A549 treated with DMSO at 1 μM for 4 hours (cell line): ENCODE measurements around the gene MIOX. TPM values are rescaled to one million over a fixed set of nuclear protein-coding genes. Genes with fewer than 3 reads are reported as not detected.

Experiments
- total RNA-seq: library from RNA; stranded (reverse); fragments of 200-300 nt; extraction: Qiagen RNA extraction; gene quantifications from 5 replicates; pipeline ENCODE4 v1.2.3, GENCODE V29; 2022; ENCODE audit warnings: low read depth

The MIOX gene
- 0.09 to 0.14 TPM in 2 of 5 replicates, not detected in the others for total RNA-seq

DNA sequence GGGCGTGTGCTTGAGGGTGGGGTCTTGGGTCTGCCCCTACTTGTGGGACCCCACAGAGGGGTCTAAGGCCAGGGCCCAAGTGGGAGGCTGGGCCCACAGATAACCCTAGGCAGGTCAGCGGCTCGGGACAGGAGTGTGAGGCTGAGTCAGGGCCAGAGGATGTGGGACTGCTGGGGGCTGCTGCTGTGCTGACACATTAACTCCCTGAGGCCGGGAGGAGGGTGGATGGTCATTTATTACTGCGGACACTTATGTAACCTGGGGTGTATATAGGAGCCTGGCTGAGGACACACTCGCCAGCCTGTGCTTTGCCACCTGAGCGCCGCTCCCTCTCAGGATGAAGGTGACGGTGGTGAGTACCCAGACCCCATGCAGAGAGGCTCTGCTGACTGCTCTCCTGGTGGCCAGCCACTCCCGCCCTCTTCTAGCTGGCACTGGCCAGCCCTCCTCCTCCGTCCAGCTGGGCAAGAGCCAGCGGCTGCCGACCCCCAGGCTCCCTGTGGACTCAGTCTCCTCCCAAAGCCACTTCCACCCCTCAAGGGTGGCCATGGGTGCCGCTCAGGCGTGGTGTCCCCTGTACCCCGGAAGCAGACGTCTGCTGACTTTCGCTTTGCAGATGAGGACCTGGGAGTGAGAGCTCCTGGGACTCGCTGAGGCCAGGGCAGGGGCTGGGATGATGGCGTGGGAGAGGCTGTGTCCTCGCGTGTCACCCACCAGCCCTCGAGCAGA lies at the start of gene MIOX:
Gene MIOX (plus strand): TSS at position 299 of the 729 bp plus-strand sequence. CDS start 39 bp downstream, at position 338.

DNA sequence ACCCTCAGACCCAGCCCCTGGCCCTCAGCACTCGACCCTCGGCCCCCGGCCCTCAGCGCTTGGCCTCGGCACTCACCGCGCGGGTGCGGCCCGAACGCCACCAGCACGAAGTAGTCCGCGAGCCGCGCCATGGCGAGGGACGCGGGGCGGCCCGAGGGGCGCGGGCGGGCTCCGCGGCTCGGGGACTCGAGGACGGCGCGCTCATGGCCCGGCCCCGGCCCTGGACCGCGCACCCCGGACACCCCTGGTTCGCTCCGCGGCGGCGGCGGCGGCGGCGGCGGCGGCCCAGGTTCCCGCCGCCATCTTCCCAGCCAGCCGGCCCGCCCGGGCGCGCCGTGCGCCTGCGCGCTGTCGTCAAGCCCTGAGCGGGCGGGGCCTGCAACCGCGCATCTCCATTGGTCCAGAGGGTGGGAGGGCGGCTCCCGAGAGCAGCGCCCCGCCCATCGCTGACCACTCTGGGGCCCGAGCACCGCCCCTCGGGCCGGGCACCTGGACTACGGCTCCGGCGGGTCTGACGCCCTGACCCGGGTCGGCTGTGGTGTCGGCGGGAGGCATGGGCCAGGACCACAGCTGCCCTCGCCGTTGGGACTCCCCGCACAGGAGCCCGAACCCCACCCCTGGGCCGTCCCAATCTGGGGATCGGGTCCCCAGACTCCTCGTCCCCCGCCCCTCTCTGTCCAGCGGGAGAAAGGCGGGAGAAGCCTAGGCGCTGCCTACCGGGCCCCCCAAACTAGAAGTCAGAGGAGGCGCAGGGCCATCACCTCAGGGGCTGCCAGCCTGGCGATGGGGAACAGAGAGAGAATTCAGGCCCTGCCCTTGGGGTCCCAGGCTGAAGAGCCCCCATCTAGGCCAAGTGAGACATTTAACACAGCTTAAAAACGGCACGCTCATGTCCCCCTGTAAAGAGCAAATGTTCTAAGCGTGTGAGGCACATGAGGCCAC lies 11.7 kb upstream of the MIOX start, which contains the start of gene SBF1:
Gene SBF1 (minus strand): TSS at position 326 of the 942 bp plus-strand sequence. CDS start 195 bp downstream, at position 131.

DNA sequence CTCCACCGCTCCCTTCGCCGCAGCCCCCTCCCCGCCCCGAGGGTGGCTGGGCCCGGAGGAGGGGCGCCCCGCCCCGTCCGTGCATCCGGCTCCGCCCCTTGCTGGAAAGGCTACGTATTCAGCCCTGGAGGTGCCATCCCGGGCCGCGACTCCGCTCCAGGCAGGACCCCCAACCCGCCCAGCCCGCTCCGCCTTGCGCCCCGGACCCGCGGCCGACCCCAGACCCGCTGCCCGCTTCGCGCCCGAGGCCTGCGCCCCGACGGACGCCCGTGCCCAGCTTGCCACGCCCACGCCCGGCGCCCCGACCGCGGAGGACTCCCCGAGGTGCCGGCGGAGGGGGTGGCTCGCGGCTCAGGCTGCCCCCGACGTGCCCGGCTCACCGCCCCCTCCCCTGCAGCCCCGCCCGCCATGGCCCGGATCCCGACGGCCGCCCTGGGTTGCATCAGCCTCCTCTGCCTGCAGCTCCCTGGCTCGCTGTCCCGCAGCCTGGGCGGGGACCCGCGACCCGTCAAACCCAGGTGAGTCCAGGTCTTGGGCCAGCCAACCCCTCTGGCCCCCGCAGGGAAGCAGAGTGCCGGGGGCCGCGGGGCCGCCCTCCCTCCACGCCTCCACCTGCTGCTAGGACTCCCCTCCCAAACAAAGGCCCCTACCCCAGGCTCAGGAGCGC lies 5.1 kb upstream of the MIOX start, which contains the start of gene ADM2:
Gene ADM2 (plus strand): TSS at position 104 of the 667 bp plus-strand sequence. CDS start 305 bp downstream, at position 409.

DNA sequence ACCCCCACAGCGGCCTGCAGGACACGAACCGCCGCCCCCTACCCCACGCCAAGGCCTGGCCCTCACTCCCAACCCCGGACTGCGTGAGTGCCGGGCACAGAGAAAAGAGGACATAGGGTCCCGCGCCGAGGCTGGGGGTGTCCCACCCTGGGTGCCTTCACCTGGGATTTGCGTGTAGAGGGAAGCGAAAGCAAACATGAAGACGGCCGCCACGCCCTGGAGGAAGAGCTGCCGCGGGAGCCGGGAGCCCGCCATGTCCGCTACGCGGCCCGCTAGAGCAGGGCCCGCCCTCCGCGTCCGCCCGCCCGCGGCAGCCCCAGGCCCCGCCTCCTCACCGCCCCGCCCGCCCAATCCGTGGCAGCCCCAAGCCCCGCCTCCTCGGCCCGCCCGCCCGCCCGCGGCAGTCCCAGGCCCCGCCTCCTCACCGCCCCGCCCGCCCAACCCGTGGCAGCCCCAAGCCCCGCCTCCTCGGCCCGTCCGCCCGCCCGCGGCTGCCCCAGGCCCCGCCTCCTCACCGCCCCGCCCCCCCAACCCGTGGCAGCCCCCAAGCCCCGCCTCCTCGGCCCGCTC lies 20.8 kb downstream of the MIOX start, which contains the start of gene LMF2:
Gene LMF2 (minus strand): TSS at position 282 of the 570 bp plus-strand sequence. CDS start 27 bp downstream, at position 255.

DNA sequence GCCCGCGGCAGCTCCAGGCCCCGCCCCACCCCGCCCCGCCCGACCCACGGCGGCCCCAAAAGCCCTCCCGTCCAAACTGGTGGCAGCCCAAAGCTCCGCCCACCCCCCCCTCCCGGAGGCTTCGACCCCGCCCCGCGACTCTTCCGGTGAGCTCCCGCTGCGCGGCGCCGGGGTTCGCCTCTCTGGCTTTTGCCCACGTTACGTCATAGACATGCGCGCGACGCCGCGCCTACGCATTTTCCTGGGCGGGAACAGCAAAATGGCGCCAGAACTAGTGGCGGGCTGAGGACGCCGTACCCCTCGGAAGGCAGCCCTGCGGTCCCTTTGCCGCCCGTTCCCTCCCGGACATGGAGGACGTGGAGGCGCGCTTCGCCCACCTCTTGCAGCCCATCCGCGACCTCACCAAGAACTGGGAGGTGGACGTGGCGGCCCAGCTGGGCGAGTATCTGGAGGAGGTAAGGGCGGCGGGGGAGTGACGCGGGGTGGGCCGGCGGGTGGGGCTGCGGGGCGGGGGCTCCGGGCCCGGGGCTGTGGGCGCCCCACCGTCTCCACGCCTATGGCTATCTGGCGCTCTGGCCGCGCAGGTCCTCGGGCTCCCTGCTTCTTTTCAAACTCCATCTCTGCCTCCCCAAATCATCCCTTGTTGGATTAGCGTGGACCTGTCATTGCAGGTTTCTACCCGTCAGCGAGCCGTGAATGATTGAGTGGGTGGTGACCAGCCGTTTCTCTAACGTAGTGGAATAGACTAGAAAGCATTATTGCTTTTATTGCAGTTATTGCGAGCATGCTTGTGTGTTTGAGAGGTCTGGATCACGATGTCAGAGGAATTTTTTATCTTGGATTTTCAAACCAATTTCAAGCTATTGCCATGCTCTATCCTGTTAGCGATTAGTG lies 21.6 kb downstream of the MIOX start, which contains the start of gene NCAPH2:
Gene NCAPH2 (plus strand): TSS at position 234 of the 894 bp plus-strand sequence. CDS start 114 bp downstream, at position 348.

DNA sequence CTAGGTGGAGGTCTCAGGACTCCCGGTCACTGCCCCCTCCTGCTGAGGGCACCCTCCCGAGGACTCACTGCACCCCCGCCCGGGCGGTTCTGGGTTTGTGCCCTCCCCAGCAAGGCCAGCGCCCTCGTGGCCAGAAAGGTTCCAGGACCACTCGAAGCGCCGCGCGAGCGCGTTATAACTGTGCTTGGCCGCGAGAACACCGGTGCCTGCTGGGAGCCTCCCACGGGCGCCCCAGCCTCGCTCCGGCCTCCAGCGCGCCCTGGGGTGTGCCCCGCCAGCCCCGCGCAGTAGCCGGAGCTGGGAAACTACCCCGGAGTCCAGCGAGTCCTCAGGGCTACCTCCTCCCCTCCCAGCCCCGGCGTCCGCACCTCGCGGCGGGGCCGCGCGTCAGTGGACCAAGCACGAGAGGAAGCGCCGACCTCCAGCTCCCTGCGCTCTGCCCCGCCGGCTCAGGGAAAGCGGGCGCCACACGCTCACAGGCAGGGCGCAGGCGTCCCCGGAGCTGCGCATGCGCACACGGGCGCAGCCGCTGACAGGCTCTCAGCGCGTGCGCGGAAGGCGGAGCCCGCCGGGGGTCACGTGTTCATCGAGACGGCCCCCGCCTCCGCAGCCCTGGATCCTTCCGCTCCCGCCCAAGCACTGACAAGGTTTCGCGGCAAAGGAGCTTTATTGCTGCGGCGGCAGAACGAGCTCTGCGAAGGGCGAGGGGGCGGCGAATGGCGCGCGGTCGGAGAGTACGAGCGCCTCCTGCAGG lies 38.6 kb downstream of the MIOX start, which contains the start of gene SCO2:
Gene SCO2 (minus strand): TSS at position 495 of the 754 bp plus-strand sequence. CDS start 1,187 bp downstream, outside the sequence.

DNA sequence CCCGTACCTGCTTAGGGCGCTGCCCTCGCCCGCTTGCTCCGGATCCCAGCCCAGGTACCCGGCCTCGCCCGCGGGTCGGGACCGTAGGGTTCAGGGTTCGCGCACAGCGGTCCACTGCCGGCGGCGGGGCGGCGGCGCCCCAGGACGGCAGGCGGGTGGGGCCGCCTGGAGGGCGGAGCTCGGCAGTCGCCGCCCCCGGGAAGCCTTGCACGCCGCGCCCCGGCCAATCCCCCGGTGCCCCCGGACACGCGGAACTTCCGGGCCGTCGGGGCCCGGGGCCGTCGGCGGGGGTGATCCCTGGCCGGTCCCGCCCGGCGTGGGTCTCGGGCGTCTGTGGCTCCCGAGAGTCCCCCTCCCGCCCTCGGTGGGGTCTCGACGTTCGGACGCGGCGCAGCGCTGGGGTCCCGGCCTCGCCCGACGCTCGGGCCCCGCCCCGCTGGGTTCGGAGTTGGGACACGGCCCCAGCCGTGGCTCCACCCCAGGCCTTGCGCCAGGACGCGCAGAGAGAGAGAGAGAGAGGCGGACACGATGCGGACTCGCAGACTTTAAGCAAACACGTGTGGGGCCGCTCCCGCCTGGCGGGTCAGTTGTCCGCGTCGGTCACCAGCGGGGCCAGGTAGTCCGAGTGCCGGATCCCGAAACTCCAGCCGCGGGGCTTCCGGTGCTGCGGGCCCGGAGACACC lies 43.4 kb downstream of the MIOX start, which contains the start of gene TYMP:
Gene TYMP (minus strand): TSS at position 116 of the 683 bp plus-strand sequence. CDS start 303 bp downstream, outside the sequence.

Other genes with a start within 250 kb of the MIOX start
- gene TUBGCP6, start 241.8 kb upstream of the MIOX start, total RNA-seq: 5.8 to 11.4 TPM (median 11.1 TPM) in 5 replicates
- 8.7 to 14.6 TPM (median 11.5 TPM) in 5 replicates for gene HDAC10, start 235.6 kb upstream of the MIOX start, total RNA-seq
- gene MAPK12, start 225.2 kb upstream of the MIOX start, total RNA-seq: 18.6 to 25.1 TPM (median 24.1 TPM) in 5 replicates
- gene MAPK11, start 216.5 kb upstream of the MIOX start, total RNA-seq: 4.8 to 7.2 TPM (median 6.6 TPM) in 5 replicates
- gene PLXNB2, start 179.2 kb upstream of the MIOX start, total RNA-seq: 94.9 to 120 TPM (median 119 TPM) in 5 replicates
- gene DENND6B, start 159.8 kb upstream of the MIOX start, total RNA-seq: 1.9 to 3.2 TPM (median 3.0 TPM) in 5 replicates
- gene PPP6R2, start 143.5 kb upstream of the MIOX start, total RNA-seq: 10.0 to 15.2 TPM (median 12.7 TPM) in 5 replicates
- 18.1 to 29.4 TPM (median 23.4 TPM) in 5 replicates for gene SBF1, start 11.8 kb upstream of the MIOX start, total RNA-seq
- gene ADM2, start 5.3 kb upstream of the MIOX start, total RNA-seq: 0.41 to 0.73 TPM (median 0.58 TPM) in 5 replicates
- 34.0 to 51.8 TPM (median 43.2 TPM) in 5 replicates for gene LMF2, start 20.8 kb downstream of the MIOX start, total RNA-seq
- gene NCAPH2, start 21.4 kb downstream of the MIOX start, total RNA-seq: 34.1 to 42.1 TPM (median 37.3 TPM) in 5 replicates
- 2.6 to 8.0 TPM (median 5.4 TPM) in 5 replicates for gene SCO2, start 38.7 kb downstream of the MIOX start, total RNA-seq
- 9.5 to 19.2 TPM (median 17.9 TPM) in 5 replicates for gene TYMP, start 43.2 kb downstream of the MIOX start, total RNA-seq
- gene KLHDC7B, start 59.0 kb downstream of the MIOX start, total RNA-seq: 0.02 to 0.05 TPM (median 0.05 TPM) in 3 of 5 replicates, not detected in the others
- gene SYCE3, start 76.1 kb downstream of the MIOX start, total RNA-seq: 0.30 to 0.80 TPM (median 0.40 TPM) in 4 of 5 replicates, not detected in the other
- 7.4 to 17.3 TPM (median 15.7 TPM) in 5 replicates for gene CPT1B, start 91.6 kb downstream of the MIOX start, total RNA-seq
- 13.0 to 21.1 TPM (median 20.6 TPM) in 5 replicates for gene CHKB, start 96.0 kb downstream of the MIOX start, total RNA-seq
- 2.4 to 4.3 TPM (median 3.7 TPM) in 5 replicates for gene MAPK8IP2, start 113.9 kb downstream of the MIOX start, total RNA-seq
- gene ARSA, start 141.3 kb downstream of the MIOX start, total RNA-seq: 19.5 to 24.0 TPM (median 21.0 TPM) in 5 replicates
- gene SHANK3, start 186.0 kb downstream of the MIOX start, total RNA-seq: 2.6 to 5.4 TPM (median 4.1 TPM) in 5 replicates